Parathyroid adenoma (tissue), 2 donors: ENCODE measurements around the gene TRMT61A.

ENCODE experiments used
- H2AFZ ChIP-seq: fragments of 300-600 bp; sonication (generic); one replicate; pipeline ENCODE4 v1.7.0; 2017; ENCODE audit warnings: antibody characterized with exemption, mild to moderate bottlenecking
- H3K27ac ChIP-seq: fragments of 300-600 bp; sonication (generic); one replicate; pipeline ENCODE4 v1.7.0; 2017
- H3K27me3 ChIP-seq: fragments of 300-600 bp; sonication (generic); one replicate; pipeline ENCODE4 v1.7.0; 2017; ENCODE audit warnings: low read length; ENCODE audit not compliant: control insufficient read depth, insufficient read depth
- H3K36me3 ChIP-seq: fragments of 300-600 bp; sonication (generic); one replicate; pipeline ENCODE4 v1.7.0; 2017; ENCODE audit warnings: low read length; ENCODE audit not compliant: control insufficient read depth, insufficient read depth
- H3K4me1 ChIP-seq: fragments of 300-600 bp; sonication (generic); one replicate; pipeline ENCODE4 v1.7.0; 2017; ENCODE audit warnings: control low read depth
- H3K4me2 ChIP-seq: fragments of 300-600 bp; sonication (generic); one replicate; pipeline ENCODE4 v1.7.0; 2017; ENCODE audit warnings: low read length
- H3K4me3 ChIP-seq: fragments of 300-600 bp; sonication (generic); one replicate; pipeline ENCODE4 v1.7.0; 2017; ENCODE audit warnings: low read depth, low read length
- H3K79me2 ChIP-seq: fragments of 300-600 bp; sonication (generic); one replicate; pipeline ENCODE4 v1.7.0; 2017; ENCODE audit warnings: control low read depth
- H3K9ac ChIP-seq: fragments of 300-600 bp; sonication (generic); one replicate; pipeline ENCODE4 v1.7.0; 2017; ENCODE audit warnings: mild to moderate bottlenecking
- H3K9me3 ChIP-seq: fragments of 300-600 bp; sonication (generic); one replicate; pipeline ENCODE4 v1.7.0; 2017; ENCODE audit warnings: low read length; ENCODE audit not compliant: control insufficient read depth
- CTCF ChIP-seq: fragments of 300-600 bp; sonication (generic); IDR thresholded peaks from one replicate; pipeline ENCODE4 v1.7.0; 2017; ENCODE audit warnings: antibody characterized with exemption, mild to moderate bottlenecking
- donor health status: primary hyperparathyroidism.

TRMT61A gene

GRCh38 chr14:103551338-103551762 is 22.4 kb downstream of the TRMT61A start:
- H3K4me2 ChIP-seq: no peak overlapping the region
- no peaks in the 10 kb centered on the region for H3K27me3 ChIP-seq
- H3K79me2 ChIP-seq: peaks cover 22% of the 10 kb centered on the region
- no peak overlapping the region for H3K27ac ChIP-seq
- no peaks in the 10 kb centered on the region for H3K9me3 ChIP-seq
- no peak for TF ChIP-seq CTCF
- H3K9ac ChIP-seq: no peak overlapping the region
- no peak overlapping the region for H3K4me3 ChIP-seq
- H2AFZ ChIP-seq: no peak overlapping the region
- peaks cover 4% of the 10 kb centered on the region for H3K4me1 ChIP-seq
- no peaks in the 10 kb centered on the region for H3K36me3 ChIP-seq

GRCh38 chr14:103552011-103552845 is 23.2 kb downstream of the TRMT61A start:
- H3K27ac ChIP-seq: no peak overlapping the region
- H2AFZ ChIP-seq: no peak overlapping the region
- no peak for TF ChIP-seq CTCF
- H3K9ac ChIP-seq: no peak overlapping the region
- peaks cover 19% of the 10 kb centered on the region for H3K79me2 ChIP-seq
- H3K36me3 ChIP-seq: no peaks in the 10 kb centered on the region
- no peak overlapping the region for H3K4me3 ChIP-seq
- H3K4me2 ChIP-seq: no peak overlapping the region
- no peaks in the 10 kb centered on the region for H3K9me3 ChIP-seq
- H3K4me1 ChIP-seq: peaks cover 4% of the 10 kb centered on the region
- no peaks in the 10 kb centered on the region for H3K27me3 ChIP-seq

DNA sequence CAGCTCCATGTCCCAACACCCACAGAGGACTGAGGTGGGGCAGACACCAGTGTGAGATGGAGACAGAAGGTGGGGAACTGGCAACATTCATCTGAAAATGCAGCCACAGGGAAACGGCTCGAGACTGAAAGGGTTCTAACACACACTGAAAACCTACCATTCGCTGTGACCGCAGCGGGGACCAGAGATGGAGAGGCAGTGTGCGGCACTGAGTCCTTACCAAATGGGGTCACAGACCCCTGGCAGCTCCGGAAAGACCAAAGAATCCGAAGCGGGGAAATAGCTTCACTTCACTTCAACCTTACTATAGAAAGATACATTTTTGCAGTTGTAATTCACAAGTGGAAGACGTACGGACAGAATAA is 23.8 kb downstream of the TRMT61A start:
- Histone ChIP-seq H3K4me1 (peaks cover 4% of the 10 kb centered on the region), H3K27ac (no peak overlapping the region), H3K9me3 (no peaks in the 10 kb centered on the region), H2AFZ (no peak overlapping the region), H3K79me2 (peaks cover 19% of the 10 kb centered on the region), H3K36me3 (no peaks in the 10 kb centered on the region), H3K27me3 (no peaks in the 10 kb centered on the region), H3K9ac (no peak overlapping the region), H3K4me3 (no peak overlapping the region), H3K4me2 (no peak overlapping the region)
- no peak for TF ChIP-seq CTCF

- peaks cover 7% of the 10 kb centered on the region for H3K4me1 ChIP-seq
- no peaks in the 10 kb centered on the region for H3K27me3 ChIP-seq
- no peak overlapping the region for H3K9ac ChIP-seq
- H3K4me3 ChIP-seq: no peak overlapping the region
- no peak overlapping the region for H3K27ac ChIP-seq
- H3K36me3 ChIP-seq: no peaks in the 10 kb centered on the region
- H3K9me3 ChIP-seq: no peaks in the 10 kb centered on the region
- no peak for TF ChIP-seq CTCF
- no peak overlapping the region for H3K4me2 ChIP-seq
- H2AFZ ChIP-seq: no peak overlapping the region
- peaks cover 43% of the 10 kb centered on the region for H3K79me2 ChIP-seq
Measured at GRCh38 chr14:103555559-103556337, 26.8 kb downstream of the TRMT61A start.
